ENCODE data around the gene MATN1.

MATN1 gene

GRCh38 chr1:30744060-30744756 lies 20.8 kb upstream of the MATN1 start:
- no peak for DNase-seq

DNA sequence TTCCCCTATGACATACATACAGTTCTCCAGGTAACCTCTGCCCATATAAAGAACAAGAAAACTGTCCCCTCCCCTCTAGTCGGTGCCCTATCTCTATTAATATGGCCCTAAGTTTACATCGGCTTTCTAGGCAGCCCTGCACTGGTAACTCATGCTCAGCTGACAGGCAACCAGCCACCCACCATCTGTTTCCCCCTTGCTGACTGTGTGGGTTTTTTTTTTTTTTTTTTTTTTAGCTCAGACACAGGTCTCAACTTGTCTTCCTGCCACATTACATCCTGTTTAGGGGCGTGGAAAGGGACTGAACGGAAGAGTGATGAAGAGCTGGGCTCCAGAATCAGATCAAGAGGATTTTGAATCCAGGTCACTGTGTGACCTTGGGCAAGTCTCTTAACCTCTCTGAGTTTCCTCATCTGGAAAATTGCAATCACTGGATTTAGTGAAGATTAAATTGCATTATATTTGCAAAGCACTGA lies 20.2 kb upstream of the MATN1 start:
- DNase-seq = no peak

- no peak for DNase-seq
These were observed 19.7 kb upstream of the MATN1 start for GRCh38 chr1:30742963-30743559.

DNA sequence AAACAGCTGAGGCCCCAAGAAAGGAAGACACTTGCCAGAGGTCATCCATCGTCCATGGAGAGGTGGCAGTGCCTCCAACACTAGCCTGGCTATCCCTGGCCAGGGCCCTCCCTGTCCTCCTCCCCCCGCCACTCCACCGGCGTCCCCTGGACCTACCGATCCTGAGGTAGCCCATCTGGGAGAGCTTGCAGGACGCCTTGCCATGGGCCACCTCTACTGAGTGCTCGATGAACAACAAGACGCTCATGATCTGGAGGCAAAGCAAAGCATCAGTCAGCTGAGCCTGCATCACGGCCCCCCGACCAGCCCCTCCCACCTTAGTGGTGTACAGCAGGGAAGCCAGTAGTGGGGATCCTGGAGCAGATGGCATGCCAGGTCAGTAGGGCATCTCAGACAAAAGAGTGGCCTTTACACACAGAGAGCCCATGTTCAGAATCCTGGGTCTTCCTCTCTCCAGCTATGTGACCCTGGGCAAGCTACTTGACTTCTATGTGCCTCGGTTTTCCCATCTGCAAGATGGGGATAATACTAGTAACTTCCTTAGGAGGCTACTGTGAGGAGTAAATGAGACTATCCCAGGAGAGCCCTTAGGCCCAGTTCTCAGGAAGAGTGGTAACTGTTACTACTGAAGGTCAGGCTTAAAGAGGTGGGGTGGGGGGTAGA lies 19.0 kb upstream of the MATN1 start:
- DNase-seq = no peak

DNA sequence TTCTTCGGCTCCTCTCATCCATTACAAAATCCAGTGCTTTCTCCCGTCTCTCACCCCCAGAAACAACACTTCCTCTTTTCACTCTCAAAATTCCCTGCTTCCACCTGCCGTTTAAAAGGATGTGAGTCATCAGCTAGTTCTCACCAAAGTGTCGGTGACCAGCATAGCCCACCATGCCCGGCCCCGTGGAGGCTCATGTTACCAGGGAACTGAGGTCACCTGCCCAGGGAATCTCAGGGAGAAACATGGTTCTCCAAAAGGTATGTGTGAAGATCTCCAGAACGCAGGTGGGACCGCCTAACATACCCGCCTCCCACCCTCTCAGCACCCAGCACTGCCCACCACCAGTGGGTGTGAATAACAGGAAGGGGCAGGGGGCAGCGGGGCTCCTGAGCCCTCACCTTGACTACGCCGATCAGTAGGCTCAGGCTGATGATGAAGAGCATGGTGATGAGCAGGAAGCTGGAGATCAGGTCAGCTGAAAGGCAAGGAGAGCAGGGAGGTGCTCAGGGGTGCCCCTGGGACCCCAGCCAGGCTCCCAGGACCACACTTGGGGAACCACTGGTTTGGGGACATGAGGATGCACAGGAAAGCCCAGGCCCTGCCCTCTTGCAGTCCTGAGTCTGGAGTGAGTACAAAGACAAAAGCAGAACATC lies 18.0 kb upstream of the MATN1 start:
- no peak for DNase-seq

- DNase-seq = no peak
These were observed 17.2 kb upstream of the MATN1 start for GRCh38 chr1:30740251-30741238.

GRCh38 chr1:30739601-30740000 lies 16.2 kb upstream of the MATN1 start:
- DNase-seq = no peak

DNA sequence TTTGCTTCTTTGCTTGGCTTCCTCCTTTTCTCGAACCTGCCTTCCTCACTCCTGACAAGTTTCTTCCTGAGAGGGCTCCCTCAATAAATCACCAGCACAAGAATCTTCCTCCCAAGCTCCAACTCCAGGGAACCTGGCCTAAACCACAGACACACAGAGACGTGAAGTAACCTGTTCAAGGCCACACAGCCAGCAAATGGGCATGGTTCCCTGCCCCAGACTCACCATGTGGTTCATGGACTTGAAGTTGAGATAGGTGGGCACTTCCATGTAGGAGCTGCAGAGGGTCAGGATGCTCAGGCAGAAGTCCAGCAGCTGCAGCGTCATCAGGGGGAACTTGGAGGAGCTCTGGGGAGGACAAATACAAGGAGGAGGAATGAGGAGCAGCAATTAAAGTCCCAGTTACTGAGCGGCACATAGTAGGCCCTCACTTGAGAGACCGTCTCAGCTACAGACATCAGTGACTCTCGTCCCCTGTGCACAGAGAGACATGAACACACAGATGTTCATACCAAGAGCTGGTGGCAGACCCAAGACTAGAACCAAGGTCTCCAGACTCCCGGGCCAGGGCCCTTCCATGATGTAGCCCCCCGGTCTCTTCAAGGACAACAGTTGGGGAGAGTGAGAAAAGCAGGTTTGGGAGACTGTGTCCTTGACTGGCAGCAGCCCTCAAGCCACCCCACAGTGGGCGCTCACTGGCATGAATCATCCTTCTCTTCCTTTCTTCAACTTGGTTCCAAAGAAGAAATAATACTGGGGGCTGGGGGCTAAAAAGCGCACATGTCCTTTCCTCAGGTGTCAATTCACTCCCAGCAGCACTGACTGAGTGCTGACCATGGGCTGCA lies 15.6 kb upstream of the MATN1 start:
- DNase-seq = no peak

DNA sequence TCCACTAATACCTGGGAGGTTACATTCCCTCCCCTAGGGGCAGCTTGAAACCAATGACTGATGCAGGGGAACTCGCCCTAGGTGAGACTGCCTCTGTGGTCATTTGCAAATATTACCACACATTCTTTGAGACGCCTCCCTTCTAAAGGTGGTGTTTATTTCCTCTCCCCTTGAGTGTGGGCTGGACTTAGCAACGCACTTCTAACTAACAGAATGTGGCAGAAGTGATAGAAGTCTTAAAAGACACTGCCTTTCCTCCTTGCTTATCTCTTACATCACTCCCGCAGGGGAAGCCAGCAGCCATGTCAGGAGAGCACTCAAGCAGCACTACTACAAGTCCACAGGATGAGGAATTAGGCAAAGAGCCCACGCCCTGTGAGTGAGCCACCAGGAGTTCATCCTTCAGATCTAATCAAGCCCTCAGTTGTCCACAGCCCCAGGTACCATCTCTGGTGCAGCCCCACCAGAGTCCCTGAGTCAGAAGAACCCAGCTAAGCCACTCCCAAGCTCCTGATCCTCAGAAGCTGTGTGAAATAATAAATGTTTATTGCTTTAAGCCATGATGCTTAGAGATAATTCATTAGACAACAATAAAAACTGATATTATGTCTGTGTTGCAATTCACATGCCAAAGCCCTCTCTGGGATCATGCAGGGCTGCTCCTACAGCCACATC lies 14.8 kb upstream of the MATN1 start:
- DNase-seq = no peak

- no peak for DNase-seq
These were observed 14.1 kb upstream of the MATN1 start for GRCh38 chr1:30737357-30738039.

DNA sequence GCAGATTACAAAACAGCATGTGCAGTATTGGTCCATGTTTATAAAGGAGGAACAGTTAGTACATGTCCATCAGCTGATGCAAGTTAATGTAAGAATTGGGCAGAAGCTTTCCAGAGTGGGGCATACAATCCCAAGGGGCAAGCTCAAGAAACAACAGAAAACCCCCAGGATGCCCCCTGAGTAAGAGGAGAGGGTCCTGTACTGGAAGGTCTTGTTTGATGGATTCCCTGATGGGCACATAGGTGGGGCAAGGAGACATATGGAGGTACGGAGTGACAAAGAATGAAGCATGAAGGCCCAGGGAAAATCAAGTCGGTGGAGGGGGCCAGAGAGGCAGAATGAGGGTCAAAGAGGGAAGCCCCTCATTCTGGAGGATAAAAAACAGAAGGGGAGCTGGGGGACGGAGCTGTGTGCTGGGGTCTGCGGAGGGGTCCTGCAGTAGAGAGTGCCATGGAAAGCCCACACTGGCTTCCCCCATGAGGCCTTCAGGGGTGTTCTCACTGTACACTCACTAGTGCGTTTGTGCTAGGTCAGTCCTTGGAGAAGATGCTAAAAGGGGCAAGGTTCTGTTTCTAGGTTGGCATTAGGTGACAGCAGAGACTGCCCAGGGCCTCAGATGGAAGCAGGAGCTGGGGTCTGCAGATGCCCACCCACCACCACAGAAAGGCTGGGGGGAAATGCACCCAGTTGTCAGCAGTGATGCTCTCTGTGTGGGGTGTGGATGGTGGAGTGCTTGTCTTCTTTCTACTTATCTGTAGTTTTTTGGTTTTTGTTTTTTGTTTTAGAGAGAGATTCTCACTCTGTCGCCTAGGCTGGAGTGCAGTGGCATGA lies 12.5 kb upstream of the MATN1 start:
- DNase-seq = no peak

DNA sequence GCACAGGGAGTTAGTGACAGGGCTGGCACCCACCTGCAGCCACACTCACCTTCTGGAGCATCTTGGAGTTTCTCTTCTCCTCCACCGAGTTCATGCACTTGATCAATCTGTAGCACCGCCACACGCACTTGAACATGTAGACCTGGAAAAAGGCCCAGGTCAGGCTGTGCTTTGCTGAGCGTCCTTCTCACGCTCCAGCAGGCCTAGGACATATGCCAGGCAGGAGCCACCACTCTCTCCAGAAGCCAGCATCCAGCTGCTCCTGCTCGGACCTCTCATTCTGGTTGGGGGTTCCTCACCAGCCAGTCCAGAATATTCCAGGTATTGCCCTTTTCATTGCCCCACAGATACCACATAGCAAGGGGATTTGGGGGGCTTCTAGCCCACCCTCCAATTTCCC lies 11.7 kb upstream of the MATN1 start:
- DNase-seq = no peak

DNA sequence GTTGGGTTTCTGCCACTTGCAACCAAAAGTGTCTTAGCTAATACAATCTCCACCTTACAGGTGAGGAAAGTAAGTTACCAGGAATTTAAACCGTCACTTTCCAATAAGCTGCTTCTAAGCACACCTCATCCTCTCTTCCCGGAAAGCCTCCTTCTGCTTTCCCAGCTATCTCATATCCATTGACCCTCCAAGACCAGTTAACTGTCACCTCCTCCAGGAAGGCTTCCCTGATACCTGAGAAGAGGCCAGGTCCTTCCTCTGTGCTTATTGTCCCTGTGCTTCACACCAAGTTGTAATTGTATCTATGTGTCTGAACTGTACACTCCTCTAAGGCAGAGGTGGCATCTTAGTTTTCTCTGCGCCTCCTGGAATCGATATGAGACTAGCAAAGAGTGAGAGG lies 11.2 kb upstream of the MATN1 start:
- no peak for DNase-seq

- DNase-seq = no peak
These were observed 10.7 kb upstream of the MATN1 start for GRCh38 chr1:30734106-30734505.

DNA sequence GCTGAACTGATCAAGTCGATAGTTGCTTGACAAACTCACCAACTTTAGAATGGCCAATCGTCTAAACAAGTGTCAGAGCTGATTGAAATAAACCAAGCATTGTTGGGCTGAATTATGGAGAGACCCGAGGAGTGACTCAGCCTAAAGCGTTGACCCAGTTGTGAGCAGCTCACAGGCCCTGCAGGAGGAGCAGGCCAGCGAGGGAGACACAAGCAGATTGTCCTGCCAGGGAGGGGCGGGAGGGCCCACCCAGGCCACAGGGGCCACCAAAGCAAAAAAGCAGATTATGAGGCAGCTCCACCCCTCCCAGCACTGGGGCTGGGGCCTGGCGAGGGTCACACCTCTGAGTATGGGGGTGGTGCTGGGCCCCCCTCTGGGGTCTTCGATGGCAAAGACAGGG lies 10.1 kb upstream of the MATN1 start:
- DNase-seq = no peak

DNA sequence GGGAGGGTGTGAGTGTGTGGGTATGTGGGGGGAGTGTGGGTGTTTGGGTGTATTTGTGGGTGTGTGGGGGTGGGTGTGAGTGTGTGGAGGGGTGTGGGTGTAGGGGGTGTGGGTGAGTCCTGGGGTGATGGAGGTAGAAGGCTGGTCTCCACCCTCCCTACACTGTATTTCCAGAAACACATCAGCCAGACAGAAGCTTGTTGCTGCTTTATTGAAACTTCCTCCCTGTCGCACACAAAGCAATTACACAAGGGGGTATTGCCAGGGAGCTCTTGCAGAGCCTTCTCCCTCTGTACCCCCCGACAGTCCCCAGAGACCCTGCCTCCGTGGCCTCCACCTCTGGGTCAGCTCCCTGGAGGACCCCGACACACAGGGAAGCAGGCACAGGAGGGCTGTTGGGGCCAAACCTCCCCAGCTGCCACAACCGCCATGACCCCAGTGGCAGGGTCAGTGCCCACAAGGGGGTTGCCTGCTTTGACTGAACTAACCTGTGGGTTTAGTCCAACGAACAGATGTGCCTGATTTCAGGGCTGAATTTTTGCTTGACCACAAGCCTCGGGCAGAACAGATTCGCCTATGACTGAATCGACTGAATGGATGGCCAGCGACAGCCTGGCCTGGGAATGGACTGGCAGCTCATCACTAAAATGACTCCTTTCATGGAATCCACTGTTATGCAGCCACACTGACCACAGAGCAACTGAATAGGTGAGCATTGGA lies 9.1 kb upstream of the MATN1 start:
- no peak for DNase-seq

- no peak for DNase-seq
These were observed 8.5 kb upstream of the MATN1 start for GRCh38 chr1:30731806-30732276.

- DNase-seq = no peak
These were observed 7.9 kb upstream of the MATN1 start for GRCh38 chr1:30731109-30731805.
